Neural cell (in vitro differentiated cells): ENCODE data around the gene HHIPL1. TPM values are rescaled to one million over a fixed set of nuclear protein-coding genes. Genes with fewer than 3 reads are reported as not detected.

ENCODE experiments used
- H2AFZ ChIP-seq: fragments of 200-600, 300-800 bp; sonication (generic), shearing (Covaris generic); 2 replicates; pipeline ENCODE4 v1.6.0; 2014; ENCODE audit warnings: low read depth, mild to moderate bottlenecking, antibody characterized with exemption, low read length, moderate library complexity
- H3F3A ChIP-seq: fragments of 200-600 bp; shearing (Covaris generic); 2 replicates; pipeline ENCODE4 v1.6.1; 2016; ENCODE audit warnings: mild to moderate bottlenecking, moderate library complexity, mixed read lengths, antibody characterized with exemption, low read length; ENCODE audit not compliant: insufficient read depth, poor library complexity, severe bottlenecking
- H3K27ac ChIP-seq: fragments of 200-600, 300-800 bp; sonication (generic), shearing (Covaris generic); 2 replicates; pipeline ENCODE4 v1.5.1; 2014; ENCODE audit warnings: mild to moderate bottlenecking, low read length, moderate library complexity
- H3K27me3 ChIP-seq: fragments of 300-800, 200-600 bp; sonication (generic), shearing (Covaris generic); 2 replicates; pipeline ENCODE4 v1.6.0; 2014; ENCODE audit warnings: mild to moderate bottlenecking, low read depth, low read length, moderate library complexity; ENCODE audit not compliant: insufficient read depth
- H3K36me3 ChIP-seq: fragments of 300-800, 200-600 bp; sonication (generic), shearing (Covaris generic); 2 replicates; pipeline ENCODE4 v1.5.1; 2014; ENCODE audit warnings: mild to moderate bottlenecking, antibody characterized with exemption, low read length, moderate library complexity; ENCODE audit not compliant: insufficient read depth
- H3K4me2 ChIP-seq: fragments of 300-800, 200-600 bp; sonication (generic), shearing (Covaris generic); 2 replicates; pipeline ENCODE4 v1.6.0; 2014; ENCODE audit warnings: mild to moderate bottlenecking, low read length
- H3K4me3 ChIP-seq: fragments of 300-800, 200-600 bp; sonication (generic), shearing (Covaris generic); 2 replicates; pipeline ENCODE4 v1.5.1; 2014; ENCODE audit warnings: mild to moderate bottlenecking, low read length, moderate library complexity
- H3K79me2 ChIP-seq: fragments of 200-600 bp; shearing (Covaris generic); replicated peaks from 2 replicates; pipeline ENCODE4 v1.6.0; 2014; ENCODE audit warnings: mild to moderate bottlenecking, low read length, moderate library complexity; ENCODE audit not compliant: insufficient read depth
- H3K9ac ChIP-seq: fragments of 300-800, 200-600 bp; sonication (generic), shearing (Covaris generic); 2 replicates; pipeline ENCODE4 v1.6.1; 2016; ENCODE audit warnings: mild to moderate bottlenecking, low read length, mixed read lengths
- H3K9me2 ChIP-seq: fragments of 200-600 bp; shearing (Covaris generic); 2 replicates; pipeline ENCODE4 v1.6.1; 2016; ENCODE audit warnings: mild to moderate bottlenecking, low read length, mixed read lengths; ENCODE audit not compliant: insufficient read depth
- H3K9me3 ChIP-seq: fragments of 200-600, 300-800 bp; sonication (generic), shearing (Covaris generic); 2 replicates; pipeline ENCODE4 v1.6.1; 2016; ENCODE audit warnings: mild to moderate bottlenecking, mixed run types, low read length, moderate library complexity, mixed read lengths
- H4K20me1 ChIP-seq: fragments of 200-600 bp; shearing (Covaris generic); 2 replicates; pipeline ENCODE4 v1.6.1; 2016; ENCODE audit warnings: mild to moderate bottlenecking, mixed run types; ENCODE audit not compliant: insufficient read depth
- CTCF ChIP-seq: fragments of 450-650 bp; IDR thresholded peaks from 2 replicates; pipeline ENCODE4 v1.5.1; 2014; ENCODE audit warnings: antibody characterized with exemption, mild to moderate bottlenecking, moderate library complexity; ENCODE audit not compliant: poor library complexity, severe bottlenecking
- EP300 ChIP-seq: fragments of 450-650 bp; conservative IDR thresholded peaks from 2 replicates; pipeline ENCODE4 v1.6.1; 2014; ENCODE audit warnings: antibody characterized with exemption, mild to moderate bottlenecking, moderate library complexity; ENCODE audit not compliant: poor library complexity, severe bottlenecking
- EZH2 ChIP-seq: fragments of 200-600, 300-800 bp; shearing (Covaris generic), sonication (generic); IDR thresholded peaks from 2 replicates; pipeline ENCODE4 v1.6.1; 2014; ENCODE audit warnings: antibody characterized with exemption, low read length, borderline replicate concordance, mild to moderate bottlenecking; ENCODE audit not compliant: insufficient read depth, poor library complexity, severe bottlenecking
- MXI1 ChIP-seq: fragments of 450-650 bp; conservative IDR thresholded peaks from 2 replicates; pipeline ENCODE4 v1.6.1; 2014; ENCODE audit warnings: antibody characterized with exemption, mild to moderate bottlenecking; ENCODE audit not compliant: poor library complexity, severe bottlenecking
- POLR2AphosphoS5 ChIP-seq: IDR thresholded peaks from 2 replicates; pipeline ENCODE4 v1.6.1; 2012
- RAD21 ChIP-seq: fragments of 450-650 bp; conservative IDR thresholded peaks from 2 replicates; pipeline ENCODE4 v1.6.1; 2014; ENCODE audit warnings: antibody characterized with exemption, mild to moderate bottlenecking, moderate library complexity
- SMC3 ChIP-seq: fragments of 450-650 bp; conservative IDR thresholded peaks from 2 replicates; pipeline ENCODE4 v1.6.1; 2014; ENCODE audit warnings: antibody characterized with exemption, mild to moderate bottlenecking, moderate library complexity; ENCODE audit not compliant: poor library complexity
- TAF1 ChIP-seq: IDR thresholded peaks from 2 replicates; pipeline ENCODE4 v1.6.1; 2012; ENCODE audit warnings: low read depth
- polyA plus RNA-seq: library from polyadenylated mRNA; depleted of rRNA; stranded (reverse); fragments of >200 nt; gene quantifications from 2 replicates; pipeline ENCODE4 v1.2.3, GENCODE V29; 2014
- TF ChIP-seq, protein P1 (sequence below): IDR thresholded peaks from 2 replicates; pipeline ENCODE4 v1.6.1; 2012; ENCODE audit warnings: borderline replicate concordance

The HHIPL1 gene
- polyA plus RNA-seq, 1 donor from 2014 or later: 0.47 TPM

GRCh38 chr14:99658218-99658845, 13.4 kb downstream of the HHIPL1 start:
- Histone ChIP-seq H3F3A (no peaks in the 10 kb centered on the region), H3K9ac (no peak overlapping the region), H3K9me3 (no peaks in the 10 kb centered on the region), H3K79me2 (no peaks in the 10 kb centered on the region), H4K20me1 (no peaks in the 10 kb centered on the region), H3K9me2 (no peaks in the 10 kb centered on the region), H3K36me3 (no peaks in the 10 kb centered on the region), H3K27ac (no peak overlapping the region), H2AFZ (no peak overlapping the region), H3K4me3 (no peak overlapping the region), H3K27me3 (no peaks in the 10 kb centered on the region), H3K4me2 (no peak overlapping the region)
- TF ChIP-seq EZH2 (no peak), EP300 (no peak), CTCF (no peak), POLR2AphosphoS5 (no peak), RAD21 (no peak)

GRCh38 chr14:99659333-99659741, 14.4 kb downstream of the HHIPL1 start:
- no peak overlapping the region for H2AFZ ChIP-seq
- no peak overlapping the region for H3K27ac ChIP-seq
- H3K79me2 ChIP-seq: no peaks in the 10 kb centered on the region
- H3K36me3 ChIP-seq: no peaks in the 10 kb centered on the region
- no peak for TF ChIP-seq POLR2AphosphoS5
- no peak for TF ChIP-seq CTCF
- TF ChIP-seq TAF1: no peak
- TF ChIP-seq, protein P1, sequence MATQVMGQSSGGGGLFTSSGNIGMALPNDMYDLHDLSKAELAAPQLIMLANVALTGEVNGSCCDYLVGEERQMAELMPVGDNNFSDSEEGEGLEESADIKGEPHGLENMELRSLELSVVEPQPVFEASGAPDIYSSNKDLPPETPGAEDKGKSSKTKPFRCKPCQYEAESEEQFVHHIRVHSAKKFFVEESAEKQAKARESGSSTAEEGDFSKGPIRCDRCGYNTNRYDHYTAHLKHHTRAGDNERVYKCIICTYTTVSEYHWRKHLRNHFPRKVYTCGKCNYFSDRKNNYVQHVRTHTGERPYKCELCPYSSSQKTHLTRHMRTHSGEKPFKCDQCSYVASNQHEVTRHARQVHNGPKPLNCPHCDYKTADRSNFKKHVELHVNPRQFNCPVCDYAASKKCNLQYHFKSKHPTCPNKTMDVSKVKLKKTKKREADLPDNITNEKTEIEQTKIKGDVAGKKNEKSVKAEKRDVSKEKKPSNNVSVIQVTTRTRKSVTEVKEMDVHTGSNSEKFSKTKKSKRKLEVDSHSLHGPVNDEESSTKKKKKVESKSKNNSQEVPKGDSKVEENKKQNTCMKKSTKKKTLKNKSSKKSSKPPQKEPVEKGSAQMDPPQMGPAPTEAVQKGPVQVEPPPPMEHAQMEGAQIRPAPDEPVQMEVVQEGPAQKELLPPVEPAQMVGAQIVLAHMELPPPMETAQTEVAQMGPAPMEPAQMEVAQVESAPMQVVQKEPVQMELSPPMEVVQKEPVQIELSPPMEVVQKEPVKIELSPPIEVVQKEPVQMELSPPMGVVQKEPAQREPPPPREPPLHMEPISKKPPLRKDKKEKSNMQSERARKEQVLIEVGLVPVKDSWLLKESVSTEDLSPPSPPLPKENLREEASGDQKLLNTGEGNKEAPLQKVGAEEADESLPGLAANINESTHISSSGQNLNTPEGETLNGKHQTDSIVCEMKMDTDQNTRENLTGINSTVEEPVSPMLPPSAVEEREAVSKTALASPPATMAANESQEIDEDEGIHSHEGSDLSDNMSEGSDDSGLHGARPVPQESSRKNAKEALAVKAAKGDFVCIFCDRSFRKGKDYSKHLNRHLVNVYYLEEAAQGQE: no peak
- TF ChIP-seq MXI1: no peak
- TF ChIP-seq SMC3: no peak
- TF ChIP-seq EP300: no peak
- TF ChIP-seq EZH2: no peak
- TF ChIP-seq RAD21: no peak
- no peaks in the 10 kb centered on the region for H3K27me3 ChIP-seq
- no peaks in the 10 kb centered on the region for H3K9me2 ChIP-seq
- H3F3A ChIP-seq: no peaks in the 10 kb centered on the region
- no peaks in the 10 kb centered on the region for H3K9me3 ChIP-seq
- H3K4me2 ChIP-seq: no peak overlapping the region
- no peak overlapping the region for H3K9ac ChIP-seq
- H3K4me3 ChIP-seq: no peak overlapping the region
- no peaks in the 10 kb centered on the region for H4K20me1 ChIP-seq
